Fibroblast of pulmonary artery (primary cell): Measurements from ENCODE around the gene SPRR2E.
"Not testable (repeated sequence)": the region's sequence is repeated elsewhere in the genome, so short reads cannot be mapped to it uniquely, and the experiment has no call there.

Experiments used
- DNase-seq: peaks from one replicate; pipeline ENCODE4 v3.0.0-alpha.2; 2010; ENCODE audit warnings: low read depth
- H3K4me3 ChIP-seq: replicated peaks from 2 replicates; pipeline ENCODE4 v1.5.1; 2011; ENCODE audit warnings: low read depth, mild to moderate bottlenecking, control low read depth, low read length, moderate library complexity
- TF ChIP-seq, protein P1 (sequence below): IDR thresholded peaks from 2 replicates; pipeline ENCODE4 v1.5.1; 2011; ENCODE audit warnings: mild to moderate bottlenecking, control low read depth, low read length, inconsistent platforms; ENCODE audit errors: missing control alignments

SPRR2E gene

DNA sequence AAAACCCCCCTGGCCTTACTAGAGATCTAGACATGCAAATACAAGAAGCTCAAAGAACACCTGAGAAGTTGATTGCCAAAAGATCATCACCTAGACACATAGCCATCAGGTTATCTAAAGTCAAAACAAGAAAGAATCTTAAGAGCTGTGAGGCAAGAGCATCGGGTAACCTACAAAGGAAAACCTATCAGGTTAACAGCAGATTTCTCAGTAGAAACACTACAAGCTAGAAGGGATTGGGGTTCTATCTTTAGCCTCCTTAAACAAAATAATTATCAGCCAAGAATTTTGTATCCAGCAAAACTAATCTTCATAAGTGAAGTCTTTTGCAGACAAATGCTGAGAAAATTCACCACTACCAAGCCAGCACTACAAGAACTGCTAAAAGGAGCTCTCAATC is 31.2 kb upstream of the SPRR2E start:
- no peak overlapping the region for H3K4me3 ChIP-seq
- no peak for DNase-seq
- TF ChIP-seq, protein P1, sequence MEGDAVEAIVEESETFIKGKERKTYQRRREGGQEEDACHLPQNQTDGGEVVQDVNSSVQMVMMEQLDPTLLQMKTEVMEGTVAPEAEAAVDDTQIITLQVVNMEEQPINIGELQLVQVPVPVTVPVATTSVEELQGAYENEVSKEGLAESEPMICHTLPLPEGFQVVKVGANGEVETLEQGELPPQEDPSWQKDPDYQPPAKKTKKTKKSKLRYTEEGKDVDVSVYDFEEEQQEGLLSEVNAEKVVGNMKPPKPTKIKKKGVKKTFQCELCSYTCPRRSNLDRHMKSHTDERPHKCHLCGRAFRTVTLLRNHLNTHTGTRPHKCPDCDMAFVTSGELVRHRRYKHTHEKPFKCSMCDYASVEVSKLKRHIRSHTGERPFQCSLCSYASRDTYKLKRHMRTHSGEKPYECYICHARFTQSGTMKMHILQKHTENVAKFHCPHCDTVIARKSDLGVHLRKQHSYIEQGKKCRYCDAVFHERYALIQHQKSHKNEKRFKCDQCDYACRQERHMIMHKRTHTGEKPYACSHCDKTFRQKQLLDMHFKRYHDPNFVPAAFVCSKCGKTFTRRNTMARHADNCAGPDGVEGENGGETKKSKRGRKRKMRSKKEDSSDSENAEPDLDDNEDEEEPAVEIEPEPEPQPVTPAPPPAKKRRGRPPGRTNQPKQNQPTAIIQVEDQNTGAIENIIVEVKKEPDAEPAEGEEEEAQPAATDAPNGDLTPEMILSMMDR: no peak

DNA sequence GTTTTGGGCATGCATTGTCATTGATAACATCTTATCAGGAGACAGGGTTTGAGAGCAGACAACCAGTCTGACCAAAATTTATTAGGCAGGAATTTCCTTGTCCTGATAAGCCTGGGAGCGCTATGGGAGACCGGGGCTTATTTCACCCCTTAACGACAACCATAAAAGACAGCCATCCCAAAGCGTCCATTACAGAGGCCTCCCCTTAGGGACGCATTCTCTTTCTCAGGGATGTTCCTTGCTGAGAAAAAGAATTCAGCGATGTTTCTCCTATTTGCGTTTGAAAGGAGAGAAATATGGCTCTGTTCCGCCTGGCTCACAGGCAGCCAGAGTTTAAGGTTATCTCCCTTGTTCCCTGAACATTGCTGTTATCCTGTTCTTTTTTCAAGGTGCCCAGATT is 29.5 kb upstream of the SPRR2E start:
- DNase-seq, H3K4me3 ChIP-seq: not testable (repeated sequence)

DNA sequence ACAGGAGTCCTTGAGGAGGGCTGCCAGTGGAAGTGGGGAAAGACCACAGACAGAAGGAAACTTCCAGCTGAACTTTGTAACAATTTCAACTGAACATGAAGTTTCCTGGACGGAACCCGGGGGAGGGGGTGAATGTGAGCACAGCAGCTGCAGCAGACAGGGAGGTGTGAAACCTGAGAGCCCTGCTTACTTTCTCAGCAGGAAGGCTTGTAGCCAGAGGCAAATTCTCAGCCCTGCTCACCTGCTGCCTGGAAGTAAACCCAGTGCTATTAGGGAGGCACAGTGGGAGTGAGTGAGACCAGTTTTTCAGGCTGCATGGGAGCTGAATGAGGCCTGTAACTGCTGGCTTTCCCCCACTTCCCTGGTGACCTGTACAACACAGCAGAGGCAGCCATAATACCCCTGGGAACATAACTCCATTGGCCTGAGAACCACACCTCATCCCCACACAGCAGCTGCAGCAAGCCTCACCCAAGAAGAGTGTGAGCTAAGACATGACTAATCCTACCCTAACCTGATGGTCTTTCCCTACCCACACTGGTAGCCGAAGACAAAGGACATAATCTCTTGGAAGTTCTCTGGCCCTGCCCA is 28.6 kb upstream of the SPRR2E start:
- DNase-seq: no peak
- H3K4me3 ChIP-seq: no peak overlapping the region
- TF ChIP-seq, protein P1: no peak

DNA sequence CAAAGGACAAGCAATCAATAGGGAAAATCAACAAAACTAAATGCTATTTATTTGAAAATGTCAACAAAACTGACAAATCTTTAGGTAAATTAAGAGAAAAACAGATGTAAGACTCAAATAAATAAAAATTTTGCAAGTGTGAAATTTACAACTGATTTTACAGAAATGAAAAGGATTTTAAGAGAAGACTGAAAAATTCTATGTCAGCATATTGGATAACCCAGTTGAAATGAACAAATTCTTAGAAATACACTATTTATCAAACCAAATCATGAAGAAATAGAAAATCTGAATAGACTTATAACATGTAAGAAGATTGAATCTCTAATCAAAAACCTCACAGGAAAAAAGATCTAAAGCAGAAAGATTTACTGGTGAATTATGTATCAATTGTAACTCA is 26.6 kb upstream of the SPRR2E start:
- no peak overlapping the region for H3K4me3 ChIP-seq
- TF ChIP-seq, protein P1: no peak
- DNase-seq: no peak

DNA sequence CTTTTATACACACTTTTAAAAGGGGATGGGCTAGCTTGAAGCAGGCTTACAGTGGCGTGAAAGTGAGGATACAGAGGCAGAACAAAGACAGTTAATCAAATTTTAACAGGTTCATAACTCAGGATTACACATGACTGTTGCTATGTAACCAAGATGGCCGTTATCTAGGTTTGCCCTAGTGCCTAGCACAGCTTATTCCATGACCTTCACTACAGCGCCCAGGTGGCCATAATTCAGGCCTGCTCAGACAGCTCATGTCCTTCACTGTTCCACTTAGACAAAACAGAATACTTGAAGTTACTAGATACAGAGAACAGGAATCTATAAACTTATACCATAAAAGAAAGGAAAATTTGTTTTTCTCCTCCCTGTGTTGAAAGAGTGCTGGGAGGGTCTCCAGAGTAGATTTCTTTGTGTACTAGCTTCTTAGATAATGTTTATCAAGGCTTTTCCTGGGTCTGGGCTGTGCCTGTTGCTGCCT is 25.2 kb upstream of the SPRR2E start:
- H3K4me3 ChIP-seq: no peak overlapping the region
- TF ChIP-seq, protein P1: no peak
- no peak for DNase-seq

DNA sequence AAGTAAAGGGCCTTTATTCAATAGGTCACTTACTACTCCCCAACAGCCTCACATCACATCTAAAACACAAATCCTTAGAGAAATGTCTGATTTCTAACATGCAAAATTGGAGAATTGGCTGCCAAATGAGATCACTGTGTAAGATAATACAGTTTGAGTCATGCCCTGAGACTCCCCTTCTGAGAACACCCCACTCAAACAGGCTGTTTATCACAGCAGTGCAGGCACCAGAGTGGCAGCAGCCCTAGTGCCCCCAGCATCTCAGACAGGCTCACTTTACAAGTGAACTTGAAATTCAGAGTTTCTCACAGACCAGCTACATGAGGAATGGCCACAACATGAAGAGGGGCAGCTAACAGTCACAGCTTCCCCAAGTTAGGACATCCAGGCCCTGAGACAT is 20.9 kb upstream of the SPRR2E start:
- DNase-seq, H3K4me3 ChIP-seq: not testable (repeated sequence)

DNA sequence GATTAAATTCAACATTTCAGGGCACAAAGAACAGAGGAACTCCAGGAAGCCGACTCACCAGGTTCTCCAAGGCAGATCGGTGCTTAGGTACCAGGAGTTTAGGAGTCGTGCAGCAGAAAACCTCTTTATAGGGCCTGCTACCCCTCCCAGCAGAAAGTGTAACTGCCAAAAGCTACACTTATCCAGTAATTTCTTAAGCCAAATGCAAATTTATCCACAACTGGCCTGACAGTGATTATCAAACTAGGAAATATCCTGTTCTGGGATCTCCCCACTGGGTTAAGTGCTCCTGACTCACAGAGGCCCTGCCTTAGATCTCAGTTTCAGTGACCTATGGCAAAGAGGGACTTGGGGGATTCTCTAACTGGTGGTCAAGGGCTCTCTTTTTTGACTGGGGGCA is 19.1 kb upstream of the SPRR2E start, which contains the start of gene SPRR2F:
Gene SPRR2F (minus strand): TSS at position 101 of the 400 bp plus-strand sequence. CDS start 783 bp downstream, outside the sequence.
- no peak within 1 kb of the TSS for H3K4me3 ChIP-seq
- TF ChIP-seq, protein P1: no peak
- no peak for DNase-seq

DNA sequence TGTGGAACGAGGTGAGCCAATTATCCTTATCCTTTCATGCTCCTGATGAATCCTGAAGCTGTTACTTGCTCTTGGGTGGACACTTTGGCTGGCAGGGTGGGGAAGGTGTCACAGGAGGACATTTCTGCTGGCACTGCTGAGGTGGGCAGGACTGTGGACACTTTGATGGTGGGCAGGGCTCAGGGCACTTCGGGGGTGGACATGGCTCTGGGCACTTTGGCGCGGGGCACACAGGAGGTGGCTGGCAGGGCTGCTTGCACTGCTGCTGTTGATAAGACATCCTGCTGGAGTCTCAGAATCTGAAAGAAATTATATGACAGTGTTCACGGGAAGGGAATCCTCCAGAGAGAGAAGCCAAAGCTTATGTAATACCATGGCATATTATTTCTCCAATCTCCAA is 18.1 kb upstream of the SPRR2E start:
- DNase-seq, H3K4me3 ChIP-seq: not testable (repeated sequence)
